Adrenal gland (tissue), 12 donors: ENCODE measurements around the gene GPLD1. TPM values are rescaled to one million over a fixed set of nuclear protein-coding genes. Genes with fewer than 3 reads are reported as not detected.

Source experiments
- DNase-seq, 7 donors: peaks; one replicate each; pipeline ENCODE4 v3.0.0-alpha.2; 2019 to 2020
- H3K27ac ChIP-seq, 5 donors: fragments of 200-600 bp; sonication (generic) in 4 of 5; 1 replicate in 3 of 5; 2 replicates in 2 of 5; pipeline versions ENCODE4 v1.5.1 to v1.8.0; 2016 to 2020; ENCODE audit warnings: mild to moderate bottlenecking in 1 of 5
- H3K27me3 ChIP-seq: fragments of 200-600 bp; 2 replicates; pipeline ENCODE4 v1.8.0; 2021
- H3K36me3 ChIP-seq, 2 donors: fragments of 200-600 bp; replicated peaks in 1 of 2; 1 replicate in 1 of 2; 2 replicates in 1 of 2; pipeline versions ENCODE4 v1.5.1 to v1.8.0; 2018 to 2022
- H3K4me1 ChIP-seq, 2 donors: fragments of 200-600 bp; replicated peaks in 1 of 2; 1 replicate in 1 of 2; 2 replicates in 1 of 2; pipeline versions ENCODE4 v1.5.1 to v1.8.0; 2018 to 2021
- H3K4me3 ChIP-seq, 4 donors: fragments of 200-600 bp; sonication (generic) in 3 of 4; one replicate each; pipeline ENCODE4 v1.5.1; 2016 to 2018
- H3K9me3 ChIP-seq, 3 donors: fragments of 200-600 bp; sonication (generic) in 1 of 3; replicated peaks in 1 of 3; 1 replicate in 2 of 3; 2 replicates in 1 of 3; pipeline versions ENCODE4 v1.5.1 to v1.8.0; 2016 to 2021
- CTCF ChIP-seq, 6 experiments: fragments of 450-650 bp in 4 of 6; fragments of 200-600 bp in 2 of 6; sonication (generic) in 1 of 6; IDR thresholded peaks; 1 replicate in 5 of 6; 2 replicates in 1 of 6; pipeline versions ENCODE4 v1.5.1 to v1.8.0; 2016 to 2021; ENCODE audit warnings: antibody characterized with exemption in 6 of 6, mild to moderate bottlenecking in 2 of 6, moderate library complexity in 1 of 6
- POLR2A ChIP-seq, 2 donors: fragments of 450-650 bp; IDR thresholded peaks; one replicate each; pipeline ENCODE4 v1.6.1; 2017; ENCODE audit warnings: antibody characterized with exemption in 2 of 2, mild to moderate bottlenecking in 2 of 2, moderate library complexity in 1 of 2
- WGBS, 4 donors: extraction: QIAGEN DNeasy Blood & Tissue Kit in 2 of 4; methylation state at CpG; one replicate each; pipeline versions ENCODE4 v1.1.5 to v1.1.7; 2013 to 2017; 5-methylcytosine and 5-hydroxymethylcytosine counted together
- intact Hi-C, 2 donors: fragments of 100-400 bp; cut with DNase I; formaldehyde crosslinking; loops; one replicate each; pipeline versions ENCODE4 v1.14.1 to v1.15.0; 2022 to 2023
- polyA plus RNA-seq, 3 donors: library from polyadenylated mRNA; stranded (reverse); fragments of 200-250 nt in 2 of 3; fragments of 350-450 nt in 1 of 3; fragmentation: Illumina TruSeq in 1 of 3; extraction: RNeasy Lipid Tissue Mini Kit (QIAGEN cat#74804) in 1 of 3; gene quantifications; one replicate each; pipeline ENCODE4 v1.2.3, GENCODE V29; 2013 to 2014
- total RNA-seq, 9 donors: library from RNA; depleted of rRNA in 4 of 9; stranded (reverse); fragments of >200 nt in 4 of 9; fragments of 120-200 nt in 1 of 9; fragmentation: NEBNext Ultra II Directional in 1 of 9; extraction: Animal tissue kit (Norgen Biotek cat#: 25700) in 1 of 9; gene quantifications; one replicate each; pipeline versions ENCODE4 v1.1.0 to v1.2.4, GENCODE V29; 2013 to 2023
- donor health status: healthy with polysubstance abuse.
- donor health status: Bipolar disorder and iron deficiency.
- donor health status: DM: yes; HTN: yes; CAD: no.
- donor health status: DM: no; HTN: no; CAD: no.
- donor health status: DM: no; HTN: no; CAD: no.
- donor health status: DM: yes; HTN: yes; CAD: no.

GPLD1 gene
- total and polyA plus RNA-seq, 12 donors, result 0.34 to 1.8 (median 0.98) TPM

GRCh38 chr6:24484657-24485323, 4.6 kb downstream of the GPLD1 start:
- no peak overlapping the region for H3K4me3 ChIP-seq
- TF ChIP-seq CTCF (IDR thresholded peaks at IDR 0.05) (no peak), POLR2A (IDR thresholded peaks at IDR 0.05) (no peak)
- H3K36me3 ChIP-seq, result no peaks in the 10 kb centered on the region
- intact Hi-C loops, result no loop called here
- DNase-seq, result no peak
- H3K27ac ChIP-seq, result no peak overlapping the region
- H3K4me1 ChIP-seq, result no peaks in the 10 kb centered on the region
- H3K9me3 ChIP-seq, result no peaks in the 10 kb centered on the region
- H3K27me3 ChIP-seq, result no peaks in the 10 kb centered on the region
- 79 to 86% (median 81%) methylated on average over 7 of the region's 7 CpGs for WGBS, 4 donors

- no peak overlapping the region for H3K4me3 ChIP-seq
- no peak overlapping the region for H3K27ac ChIP-seq
- WGBS, 4 donors, result 88 to 94% (median 91%) methylated on average over 5 of the region's 5 CpGs
- no peaks in the 10 kb centered on the region for H3K27me3 ChIP-seq
- intact Hi-C loops, result no loop called here
- H3K4me1 ChIP-seq, result no peaks in the 10 kb centered on the region
- H3K36me3 ChIP-seq, result no peaks in the 10 kb centered on the region
- H3K9me3 ChIP-seq, result no peaks in the 10 kb centered on the region
- DNase-seq, result no peak
- no peak for TF ChIP-seq POLR2A (IDR thresholded peaks at IDR 0.05)
- no peak for TF ChIP-seq CTCF (IDR thresholded peaks at IDR 0.05)
These were observed 7.9 kb downstream of the GPLD1 start for GRCh38 chr6:24481449-24481848.

GRCh38 chr6:24480705-24481104, 8.7 kb downstream of the GPLD1 start:
- 88 to 92% (median 90%) methylated on average over 8 to 9 of the region's 9 CpGs for WGBS, 4 donors

GRCh38 chr6:24478903-24479302, 10.5 kb downstream of the GPLD1 start:
- TF ChIP-seq CTCF (IDR thresholded peaks at IDR 0.05), result no peak
- intact Hi-C loops, result no loop called here
- H3K4me3 ChIP-seq, result no peak overlapping the region
- H3K27ac ChIP-seq, result no peak overlapping the region
- no peak for DNase-seq
- no peaks in the 10 kb centered on the region for H3K27me3 ChIP-seq
- no peaks in the 10 kb centered on the region for H3K36me3 ChIP-seq
- 52 to 72% (median 59%) methylated on average over 4 of the region's 4 CpGs for WGBS, 4 donors
- H3K9me3 ChIP-seq, result no peaks in the 10 kb centered on the region
- no peaks in the 10 kb centered on the region for H3K4me1 ChIP-seq

More at GRCh38 chr6:24480705-24481104, 8.7 kb downstream of the GPLD1 start:
- H3K9me3 ChIP-seq, result no peaks in the 10 kb centered on the region
- DNase-seq, result no peak
- no peak for TF ChIP-seq POLR2A (IDR thresholded peaks at IDR 0.05)
- no peak for TF ChIP-seq CTCF (IDR thresholded peaks at IDR 0.05)
- H3K4me3 ChIP-seq, result no peak overlapping the region
- no peaks in the 10 kb centered on the region for H3K4me1 ChIP-seq
- no peak overlapping the region for H3K27ac ChIP-seq
- H3K27me3 ChIP-seq, result no peaks in the 10 kb centered on the region
- intact Hi-C loops, result no loop called here
- H3K36me3 ChIP-seq, result no peaks in the 10 kb centered on the region
